ENCODE data around the gene FNDC3B.

- TF ChIP-seq CTCF (IDR thresholded peaks at IDR 0.05; ENCODE audit: low read depth, low read length) (no peak), POLR2A (IDR thresholded peaks at IDR 0.05; ENCODE audit: extremely low read depth, insufficient read length) (no peak), MAX (IDR thresholded peaks at IDR 0.05; ENCODE audit: low read depth, low read length) (no peak), MYC (IDR thresholded peaks at IDR 0.05; ENCODE audit: low read depth, low read length) (no peak)
These were observed 113.5 kb downstream of the FNDC3B start for GRCh38 chr3:172152874-172153273.
